Heart right ventricle (tissue), 16 donors: ENCODE measurements around the gene R3HDM2. TPM values are rescaled to one million over a fixed set of nuclear protein-coding genes. Genes with fewer than 3 reads are reported as not detected.
A peak's percentile ranks its signal among the peaks of the same experiment; 100 is the strongest.

Source experiments
- ATAC-seq, 8 donors: fragments of 200-7000 bp; cut with Tn5 transposase; one replicate each; pipeline ENCODE4 v1.9.1; 2020; ENCODE audit warnings: mild to moderate bottlenecking in 8 of 8, moderate library complexity in 8 of 8, moderate number of reproducible peaks in 1 of 8
- DNase-seq, 2 donors: peaks; one replicate each; pipeline ENCODE4 v3.0.0-alpha.2; 2020
- H3K27ac ChIP-seq, 10 donors: fragments of 200-600 bp; sonication (generic) in 2 of 10; one replicate each; pipeline versions ENCODE4 v1.5.0 to v1.8.0; 2020 to 2022; ENCODE audit warnings: mild to moderate bottlenecking in 3 of 10
- H3K27me3 ChIP-seq, 7 donors: fragments of 200-600 bp; one replicate each; pipeline ENCODE4 v1.8.0; 2021 to 2022; ENCODE audit warnings: mild to moderate bottlenecking in 2 of 7
- H3K36me3 ChIP-seq, 9 donors: fragments of 200-600 bp; sonication (generic) in 1 of 9; one replicate each; pipeline versions ENCODE4 v1.5.0 to v1.8.0; 2020 to 2022; ENCODE audit warnings: mild to moderate bottlenecking in 2 of 9
- H3K4me1 ChIP-seq, 9 donors: fragments of 200-600 bp; sonication (generic) in 1 of 9; one replicate each; pipeline versions ENCODE4 v1.5.0 to v1.8.0; 2020 to 2022; ENCODE audit warnings: mild to moderate bottlenecking in 4 of 9
- H3K4me3 ChIP-seq, 10 donors: fragments of 200-600 bp; sonication (generic) in 2 of 10; one replicate each; pipeline versions ENCODE4 v1.5.0 to v1.8.0; 2020 to 2022; ENCODE audit warnings: mild to moderate bottlenecking in 7 of 10, moderate library complexity in 2 of 10
- H3K9me3 ChIP-seq, 11 donors: fragments of 200-600 bp in 10 of 11; sonication (generic) in 2 of 11; one replicate each; pipeline versions ENCODE4 v1.5.0 to v1.8.0; 2013 to 2022; ENCODE audit warnings: mild to moderate bottlenecking in 2 of 11, control low read depth in 1 of 11, moderate library complexity in 1 of 11
- CTCF ChIP-seq, 9 donors: fragments of 200-600 bp; sonication (generic) in 2 of 9; IDR thresholded peaks; one replicate each; pipeline versions ENCODE4 v1.5.0 to v1.8.0; 2021 to 2022; ENCODE audit warnings: antibody characterized with exemption in 9 of 9, mild to moderate bottlenecking in 5 of 9, moderate library complexity in 1 of 9
- WGBS, 2 donors: extraction: QIAGEN DNeasy Blood & Tissue Kit; methylation state at CpG; one replicate each; pipeline ENCODE4 v1.1.7; 2013; ENCODE audit warnings: inconsistent platforms in 1 of 2; 5-methylcytosine and 5-hydroxymethylcytosine counted together
- intact Hi-C, 10 donors: fragments of 100-400 bp; cut with DNase I; formaldehyde crosslinking; loops; one replicate each; pipeline versions ENCODE4 v1.11.1 to v1.14.2; 2022
- polyA plus RNA-seq, 2 donors: library from polyadenylated mRNA; stranded (reverse); fragments of 200-250 nt; gene quantifications; one replicate each; pipeline ENCODE4 v1.2.3, GENCODE V29; 2013
- total RNA-seq, 10 donors: library from RNA; stranded (reverse); fragmentation: NEBNext Ultra II Directional in 3 of 10; extraction: Animal tissue kit (Norgen Biotek cat#: 25700) in 3 of 10; gene quantifications; one replicate each; pipeline versions ENCODE4 v1.2.1 to v1.2.4, GENCODE V29; 2021 to 2023
- donor health status: Arrhythmogenic right ventricular cardiomyopathy.
- donor health status: ischemic (EF 13 %, LVEDD 7.1; RV severe dilation, severe dysfunction).
- donor health status: healthy with polysubstance abuse.
- donor health status: DM: no; HTN: yes; CAD: no.
- donor health status: DM: no; HTN: no; CAD: no.
- donor health status: ischemic (EF 25% LVEDD 6.9; RV normal size, moderate dysfunction).
- donor health status: ischemic (EF 25% LVEDD 5.7; RV mildly dilated, moderate dysfunction).
- donor health status: healthy.
- donor health status: DM: yes; HTN: yes; CAD: no.
- donor health status: Ischemic cardiomyopathy.
- donor health status: ischemic (EF 35%, LVEDD 5.7; RV mildly dilated, moderate dysfunction).
- donor health status: nonischemic (EF 11% LVEDD 7.7; RV severe dilation, severe dysfunction).
- donor health status: DM: yes; HTN: yes; CAD: no.
- donor health status: PGD.
- donor health status: ischemic (EF 29% LVEDD 5.4; RV normal size, mild dysfunction).
- donor health status: nonischemic (EF 23%, LVEDD 6.1; RV moderate dilation, normal function).

The R3HDM2 gene
- total and polyA plus RNA-seq, 12 donors = 15.5 to 107 (median 73.9) TPM

- H3K4me1 ChIP-seq = peaks cover 3 to 55% (median 33%) of the 10 kb centered on the region in 9 donors
- no peak for ATAC-seq
- peak in 1 of 2 donors; percentile 11 for DNase-seq
- H3K36me3 ChIP-seq = peaks cover 0 to 7% (median 1%) of the 10 kb centered on the region in 9 donors
- intact Hi-C loops = no loop called here
- peaks cover 16 to 62% (median 59%) of the 10 kb centered on the region in 7 donors for H3K27me3 ChIP-seq
- H3K9me3 ChIP-seq = no peaks in the 10 kb centered on the region
- no peak for TF ChIP-seq CTCF (IDR thresholded peaks at IDR 0.05)
- WGBS, 2 donors = 11 to 13% methylated on average over 32 to 35 of the region's 35 CpGs
- H3K27ac ChIP-seq = no peak overlapping the region
- peak overlapping the region in 5 of 10 donors; percentile 14 to 26 (median 20) for H3K4me3 ChIP-seq
These were observed 204.1 kb downstream of the R3HDM2 start for GRCh38 chr12:57226588-57227314.

- intact Hi-C loops = no loop called here
- Histone ChIP-seq H3K4me1 (peaks cover 2 to 44% (median 27%) of the 10 kb centered on the region in 9 donors), H3K4me3 (no peak overlapping the region), H3K36me3 (no peaks in the 10 kb centered on the region), H3K9me3 (no peaks in the 10 kb centered on the region), H3K27me3 (peaks cover 16 to 72% (median 69%) of the 10 kb centered on the region in 7 donors), H3K27ac (no peak overlapping the region)
- 39 to 42% methylated on average over 18 of the region's 18 CpGs for WGBS, 2 donors
- no peak for ATAC-seq
- TF ChIP-seq CTCF (IDR thresholded peaks at IDR 0.05) = no peak
- no peak for DNase-seq
These were observed 205.1 kb downstream of the R3HDM2 start for GRCh38 chr12:57225680-57226210.

GRCh38 chr12:57224973-57225679 lies 205.7 kb downstream of the R3HDM2 start:
- intact Hi-C loops = no loop called here
- no peaks in the 10 kb centered on the region for H3K36me3 ChIP-seq
- H3K4me1 ChIP-seq = peaks cover 0 to 39% (median 20%) of the 10 kb centered on the region in 9 donors
- H3K27ac ChIP-seq = no peak overlapping the region
- DNase-seq (peak in 1 of 2 donors; percentile 61), ATAC-seq (peak in 4 of 8 donors; percentile 12 to 51 (median 44))
- H3K4me3 ChIP-seq = peak overlapping the region in 1 of 10 donors; percentile 4
- WGBS, 2 donors = 14% methylated on average over 61 of the region's 61 CpGs
- peaks cover 16 to 79% (median 75%) of the 10 kb centered on the region in 7 donors for H3K27me3 ChIP-seq
- no peaks in the 10 kb centered on the region for H3K9me3 ChIP-seq
- peak; percentile 26 to 82 (median 56) for TF ChIP-seq CTCF (IDR thresholded peaks at IDR 0.05)

- Histone ChIP-seq H3K4me3 (peak overlapping the region in 1 of 10 donors; percentile 4), H3K27me3 (peaks cover 16 to 86% (median 82%) of the 10 kb centered on the region in 7 donors), H3K36me3 (no peaks in the 10 kb centered on the region), H3K27ac (no peak overlapping the region), H3K4me1 (peaks cover 0 to 35% (median 16%) of the 10 kb centered on the region in 9 donors), H3K9me3 (no peaks in the 10 kb centered on the region)
- no peak for ATAC-seq
- intact Hi-C loops = no loop called here
- WGBS, 2 donors = 43 to 47% methylated on average over 30 of the region's 30 CpGs
- TF ChIP-seq CTCF (IDR thresholded peaks at IDR 0.05) = no peak
- DNase-seq = no peak
These were observed 206.4 kb downstream of the R3HDM2 start for GRCh38 chr12:57224278-57224972.
